ENCODE results near the gene ACIN1. TPM values are rescaled to one million over a fixed set of nuclear protein-coding genes. Genes with fewer than 3 reads are reported as not detected.

The ACIN1 gene
- total RNA-seq, 1 experiment from 2014 or later, result 181 TPM

DNA sequence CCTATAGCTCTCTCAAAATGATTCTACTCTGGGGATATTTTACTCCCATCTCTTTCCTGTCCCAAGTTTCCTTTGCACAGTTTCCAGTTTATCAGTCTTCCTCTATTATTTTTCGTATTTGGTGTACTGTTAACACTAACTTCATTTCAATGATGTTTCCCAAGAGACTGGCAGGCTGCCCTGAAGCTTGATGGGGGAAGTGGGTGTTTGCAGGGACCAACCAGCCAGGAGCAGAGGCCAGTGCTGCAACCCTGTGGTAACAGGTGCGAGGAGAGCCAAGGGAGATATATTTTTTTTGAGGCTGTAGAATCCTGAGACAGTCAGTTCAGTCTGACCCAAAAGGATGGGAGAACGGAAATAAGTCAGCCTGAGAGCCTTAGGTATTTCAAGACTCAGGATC is 35.9 kb upstream of the ACIN1 start:
- Mint-ChIP-seq H3K9me3 (ENCODE audit: low read depth, unreplicated experiment) (no peaks in the 10 kb centered on the region), H3K27ac (ENCODE audit: unreplicated experiment) (no peak overlapping the region), H3K36me3 (ENCODE audit: insufficient read depth, unreplicated experiment) (no peaks in the 10 kb centered on the region), H3K4me3 (ENCODE audit: low read depth, unreplicated experiment) (no peak overlapping the region), H3K4me1 (ENCODE audit: low read depth, unreplicated experiment) (peaks cover 8% of the 10 kb centered on the region), H3K27me3 (ENCODE audit: unreplicated experiment) (peaks cover 62% of the 10 kb centered on the region)
- BruUV-seq (replicated peaks), result no TSS peak
- intact Hi-C loops (cut with micrococcal nuclease; ENCODE audit: unreplicated experiment), result no loop called here
- CTCF ChIA-PET, result interaction anchor here (0.6 kb wide), 1 partner anchor 507 kb away, joined by 3 read pairs; no protein-coding TSS in a partner anchor
- DNase-seq, result no peak
- TF ChIP-seq, protein P1, sequence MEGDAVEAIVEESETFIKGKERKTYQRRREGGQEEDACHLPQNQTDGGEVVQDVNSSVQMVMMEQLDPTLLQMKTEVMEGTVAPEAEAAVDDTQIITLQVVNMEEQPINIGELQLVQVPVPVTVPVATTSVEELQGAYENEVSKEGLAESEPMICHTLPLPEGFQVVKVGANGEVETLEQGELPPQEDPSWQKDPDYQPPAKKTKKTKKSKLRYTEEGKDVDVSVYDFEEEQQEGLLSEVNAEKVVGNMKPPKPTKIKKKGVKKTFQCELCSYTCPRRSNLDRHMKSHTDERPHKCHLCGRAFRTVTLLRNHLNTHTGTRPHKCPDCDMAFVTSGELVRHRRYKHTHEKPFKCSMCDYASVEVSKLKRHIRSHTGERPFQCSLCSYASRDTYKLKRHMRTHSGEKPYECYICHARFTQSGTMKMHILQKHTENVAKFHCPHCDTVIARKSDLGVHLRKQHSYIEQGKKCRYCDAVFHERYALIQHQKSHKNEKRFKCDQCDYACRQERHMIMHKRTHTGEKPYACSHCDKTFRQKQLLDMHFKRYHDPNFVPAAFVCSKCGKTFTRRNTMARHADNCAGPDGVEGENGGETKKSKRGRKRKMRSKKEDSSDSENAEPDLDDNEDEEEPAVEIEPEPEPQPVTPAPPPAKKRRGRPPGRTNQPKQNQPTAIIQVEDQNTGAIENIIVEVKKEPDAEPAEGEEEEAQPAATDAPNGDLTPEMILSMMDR (IDR thresholded peaks at IDR 0.05; ENCODE audit: unreplicated experiment), result no peak

DNA sequence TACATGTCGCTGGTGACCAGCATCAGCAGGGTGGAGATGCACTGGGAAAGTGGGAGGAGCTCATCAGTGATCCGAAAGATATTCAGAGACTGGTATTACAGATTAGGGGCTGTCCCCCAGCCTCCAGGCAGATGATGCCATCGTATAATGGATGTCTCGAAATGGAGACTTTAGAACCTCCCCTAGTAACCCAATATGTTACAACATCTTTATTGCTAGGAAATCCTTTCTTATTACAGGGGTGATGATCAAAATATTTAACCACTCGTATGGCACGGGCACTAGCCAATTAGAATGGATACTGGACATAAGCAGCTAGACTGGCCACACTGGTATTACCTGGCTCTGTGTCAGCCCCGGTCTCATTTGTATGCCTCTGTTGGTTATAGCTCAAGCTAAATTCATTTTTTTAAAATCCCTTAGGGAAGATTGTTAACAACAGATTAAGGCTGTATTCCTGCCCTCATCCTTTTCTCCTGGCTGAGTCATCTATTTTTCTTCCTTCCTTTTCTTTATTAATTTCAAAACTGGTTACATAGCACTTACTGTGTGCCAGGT is 34.9 kb upstream of the ACIN1 start:
- Mint-ChIP-seq H3K27me3 (ENCODE audit: unreplicated experiment) (peaks cover 70% of the 10 kb centered on the region), H3K9me3 (ENCODE audit: low read depth, unreplicated experiment) (no peaks in the 10 kb centered on the region), H3K4me3 (ENCODE audit: low read depth, unreplicated experiment) (no peak overlapping the region), H3K4me1 (ENCODE audit: low read depth, unreplicated experiment) (peaks cover 8% of the 10 kb centered on the region), H3K27ac (ENCODE audit: unreplicated experiment) (no peak overlapping the region), H3K36me3 (ENCODE audit: insufficient read depth, unreplicated experiment) (no peaks in the 10 kb centered on the region)
- BruUV-seq (replicated peaks), result no TSS peak
- DNase-seq, result no peak
- intact Hi-C loops (cut with micrococcal nuclease; ENCODE audit: unreplicated experiment), result no loop called here
- TF ChIP-seq, protein P1 (IDR thresholded peaks at IDR 0.05; ENCODE audit: unreplicated experiment), result no peak
- CTCF ChIA-PET, result interaction anchor here (0.6 to 1.6 kb wide), 2 partner anchors 57 to 506 kb away, joined by 3 to 6 read pairs; no protein-coding TSS in a partner anchor

DNA sequence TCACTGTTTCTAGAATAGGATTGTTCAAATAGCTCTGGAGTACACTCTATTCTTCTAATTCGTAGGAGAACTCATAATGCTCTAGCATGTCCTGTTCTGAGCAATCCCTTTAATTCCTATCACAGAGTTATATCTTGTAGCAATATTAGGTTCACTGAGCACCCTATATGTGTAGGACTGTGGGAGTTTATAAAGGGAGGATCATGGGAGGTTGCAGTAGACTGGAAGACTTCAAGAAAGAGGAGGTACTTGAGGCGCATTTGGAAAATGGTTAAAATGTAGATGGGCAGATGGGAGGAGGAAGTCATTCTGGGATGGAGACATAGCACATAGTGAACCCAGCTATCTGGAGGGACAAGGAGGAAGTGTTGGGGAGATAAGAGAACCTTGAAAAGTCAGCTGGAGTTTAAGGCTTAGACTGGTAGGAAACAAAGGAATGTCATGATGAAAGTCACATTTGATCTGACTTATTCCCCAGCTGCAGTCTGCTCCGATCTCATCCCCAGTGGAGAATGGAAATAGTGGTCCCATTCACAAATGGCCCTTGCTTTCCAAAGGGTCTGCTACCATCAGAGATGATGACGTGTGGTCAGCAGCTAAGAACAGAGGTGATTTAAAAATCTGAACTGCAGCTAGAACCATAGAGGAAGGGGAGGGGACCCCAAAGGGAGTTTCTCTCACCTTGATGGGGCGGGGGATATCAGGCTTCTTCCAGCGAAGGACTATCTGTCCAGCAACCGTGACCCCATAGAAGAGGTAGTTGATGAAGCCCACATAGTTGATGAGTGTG is 34.2 kb upstream of the ACIN1 start:
- peaks cover 77% of the 10 kb centered on the region for H3K27me3 Mint-ChIP-seq (ENCODE audit: unreplicated experiment)
- TF ChIP-seq, protein P1 (IDR thresholded peaks at IDR 0.05; ENCODE audit: unreplicated experiment), result no peak
- no peaks in the 10 kb centered on the region for H3K36me3 Mint-ChIP-seq (ENCODE audit: insufficient read depth, unreplicated experiment)
- CTCF ChIA-PET, result interaction anchor here (1.6 kb wide), 1 partner anchor 58 kb away, joined by 6 read pairs; no protein-coding TSS in a partner anchor
- H3K4me1 Mint-ChIP-seq (ENCODE audit: low read depth, unreplicated experiment), result peaks cover 8% of the 10 kb centered on the region
- H3K9me3 Mint-ChIP-seq (ENCODE audit: low read depth, unreplicated experiment), result no peaks in the 10 kb centered on the region
- no TSS peak for BruUV-seq (replicated peaks)
- no peak overlapping the region for H3K4me3 Mint-ChIP-seq (ENCODE audit: low read depth, unreplicated experiment)
- no peak for DNase-seq
- no peak overlapping the region for H3K27ac Mint-ChIP-seq (ENCODE audit: unreplicated experiment)
- intact Hi-C loops (cut with micrococcal nuclease; ENCODE audit: unreplicated experiment), result no loop called here

DNA sequence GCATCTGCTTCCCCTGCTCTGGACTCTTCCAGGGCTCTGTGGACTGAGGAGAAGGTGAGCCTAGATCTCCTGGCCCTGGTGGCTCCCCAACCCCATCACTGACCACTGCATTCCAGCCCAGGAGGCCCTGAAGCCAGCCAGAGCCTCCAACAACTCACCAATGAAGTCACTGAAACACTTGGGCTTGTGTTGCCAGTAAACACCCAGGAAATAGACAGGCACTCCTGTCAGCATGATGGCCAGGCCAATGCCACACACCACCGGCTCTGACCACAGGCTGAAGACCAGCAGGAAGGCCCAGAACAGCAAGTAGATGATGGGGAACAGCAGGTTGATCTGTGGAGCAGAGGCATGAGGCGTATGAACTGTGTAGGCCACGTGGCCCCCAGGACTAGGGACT is 32.9 kb upstream of the ACIN1 start:
- Mint-ChIP-seq H3K27ac (ENCODE audit: unreplicated experiment) (no peak overlapping the region), H3K4me3 (ENCODE audit: low read depth, unreplicated experiment) (no peak overlapping the region), H3K9me3 (ENCODE audit: low read depth, unreplicated experiment) (no peaks in the 10 kb centered on the region), H3K4me1 (ENCODE audit: low read depth, unreplicated experiment) (peaks cover 21% of the 10 kb centered on the region), H3K27me3 (ENCODE audit: unreplicated experiment) (peaks cover 90% of the 10 kb centered on the region), H3K36me3 (ENCODE audit: insufficient read depth, unreplicated experiment) (no peaks in the 10 kb centered on the region)
- TF ChIP-seq, protein P1 (IDR thresholded peaks at IDR 0.05; ENCODE audit: unreplicated experiment), result no peak
- no peak for DNase-seq
- BruUV-seq (replicated peaks), result no TSS peak
- intact Hi-C loops (cut with micrococcal nuclease; ENCODE audit: unreplicated experiment), result no loop called here
- CTCF ChIA-PET, result no interaction called here

Measured in Calu3 (cell line).